ENCODE measurements around the gene UIMC1. TPM values are rescaled to one million over a fixed set of nuclear protein-coding genes. Genes with fewer than 3 reads are reported as not detected.

UIMC1 gene
- total and polyA plus RNA-seq, 7 donors = 18.0 to 96.1 (median 40.2) TPM

DNA sequence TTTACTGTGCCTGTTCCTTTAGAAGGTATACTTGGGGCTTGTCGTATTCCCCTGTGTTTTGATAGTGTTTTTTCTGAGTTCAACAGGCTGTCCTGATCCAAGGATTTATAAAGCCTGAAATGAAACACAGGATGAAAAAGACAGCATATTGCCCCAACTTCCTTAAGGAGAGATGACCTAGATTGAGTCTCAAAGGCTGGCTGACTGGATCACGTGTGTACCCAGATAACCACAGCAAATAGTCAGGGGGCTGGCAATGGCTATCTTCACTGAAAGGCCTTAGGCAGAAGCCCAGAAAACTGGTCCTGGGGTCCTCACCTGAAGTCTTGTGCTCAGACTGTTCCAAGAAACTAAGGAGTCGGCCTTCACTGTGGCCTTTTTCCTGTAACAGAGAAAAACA lies 99.8 kb downstream of the UIMC1 start:
- 88 to 92% methylated on average over 3 of the region's 3 CpGs for WGBS, 2 donors
- intact Hi-C loops (cut with DNase I) = no loop called here
- no peaks in the 10 kb centered on the region for H3K9me3 ChIP-seq
- no peaks in the 10 kb centered on the region for H3K27me3 ChIP-seq
- TF ChIP-seq EP300 (IDR thresholded peaks at IDR 0.05) (no peak), POLR2A (IDR thresholded peaks at IDR 0.05) (no peak), POLR2AphosphoS5 (IDR thresholded peaks at IDR 0.05) (no peak)
- TF ChIP-seq, protein P1, sequence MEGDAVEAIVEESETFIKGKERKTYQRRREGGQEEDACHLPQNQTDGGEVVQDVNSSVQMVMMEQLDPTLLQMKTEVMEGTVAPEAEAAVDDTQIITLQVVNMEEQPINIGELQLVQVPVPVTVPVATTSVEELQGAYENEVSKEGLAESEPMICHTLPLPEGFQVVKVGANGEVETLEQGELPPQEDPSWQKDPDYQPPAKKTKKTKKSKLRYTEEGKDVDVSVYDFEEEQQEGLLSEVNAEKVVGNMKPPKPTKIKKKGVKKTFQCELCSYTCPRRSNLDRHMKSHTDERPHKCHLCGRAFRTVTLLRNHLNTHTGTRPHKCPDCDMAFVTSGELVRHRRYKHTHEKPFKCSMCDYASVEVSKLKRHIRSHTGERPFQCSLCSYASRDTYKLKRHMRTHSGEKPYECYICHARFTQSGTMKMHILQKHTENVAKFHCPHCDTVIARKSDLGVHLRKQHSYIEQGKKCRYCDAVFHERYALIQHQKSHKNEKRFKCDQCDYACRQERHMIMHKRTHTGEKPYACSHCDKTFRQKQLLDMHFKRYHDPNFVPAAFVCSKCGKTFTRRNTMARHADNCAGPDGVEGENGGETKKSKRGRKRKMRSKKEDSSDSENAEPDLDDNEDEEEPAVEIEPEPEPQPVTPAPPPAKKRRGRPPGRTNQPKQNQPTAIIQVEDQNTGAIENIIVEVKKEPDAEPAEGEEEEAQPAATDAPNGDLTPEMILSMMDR (IDR thresholded peaks at IDR 0.05) = no peak
- peaks cover 19 to 83% (median 43%) of the 10 kb centered on the region in 4 donors for H3K36me3 ChIP-seq
- H3K27ac ChIP-seq = no peak overlapping the region
- DNase-seq = no peak
- no peak overlapping the region for H3K4me3 ChIP-seq
- no peaks in the 10 kb centered on the region for H3K4me1 ChIP-seq

DNA sequence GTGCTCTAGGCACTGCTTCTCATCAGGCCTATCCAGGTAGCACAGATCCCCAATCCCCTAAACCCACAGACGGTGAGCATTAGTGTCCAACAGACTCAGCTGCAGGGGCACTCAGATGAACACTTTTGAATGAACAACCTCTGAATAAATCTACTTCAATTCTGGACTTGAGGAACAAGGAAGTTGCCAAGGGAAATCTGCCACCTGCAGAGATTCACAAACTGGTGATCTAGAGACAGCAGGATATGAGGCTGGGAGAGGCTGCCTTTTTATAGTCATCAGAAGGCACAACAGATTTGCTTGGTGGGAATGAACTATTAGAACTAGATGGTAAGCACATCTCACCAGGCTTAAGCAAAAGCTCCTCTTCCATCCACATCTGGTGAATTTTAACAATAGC lies 100.5 kb downstream of the UIMC1 start:
- Histone ChIP-seq H3K4me1 (no peaks in the 10 kb centered on the region), H3K27me3 (no peaks in the 10 kb centered on the region), H3K27ac (no peak overlapping the region), H3K4me3 (no peak overlapping the region), H3K9me3 (no peaks in the 10 kb centered on the region), H3K36me3 (peaks cover 19 to 82% (median 43%) of the 10 kb centered on the region in 4 donors)
- WGBS, 2 donors = 88 to 95% methylated on average over 1 of the region's 1 CpG
- no peak for DNase-seq
- intact Hi-C loops (cut with DNase I) = no loop called here
- TF ChIP-seq, protein P1 (IDR thresholded peaks at IDR 0.05) = no peak
- TF ChIP-seq POLR2AphosphoS5 (IDR thresholded peaks at IDR 0.05) = no peak
- TF ChIP-seq POLR2A (IDR thresholded peaks at IDR 0.05) = no peak
- no peak for TF ChIP-seq EP300 (IDR thresholded peaks at IDR 0.05)

DNA sequence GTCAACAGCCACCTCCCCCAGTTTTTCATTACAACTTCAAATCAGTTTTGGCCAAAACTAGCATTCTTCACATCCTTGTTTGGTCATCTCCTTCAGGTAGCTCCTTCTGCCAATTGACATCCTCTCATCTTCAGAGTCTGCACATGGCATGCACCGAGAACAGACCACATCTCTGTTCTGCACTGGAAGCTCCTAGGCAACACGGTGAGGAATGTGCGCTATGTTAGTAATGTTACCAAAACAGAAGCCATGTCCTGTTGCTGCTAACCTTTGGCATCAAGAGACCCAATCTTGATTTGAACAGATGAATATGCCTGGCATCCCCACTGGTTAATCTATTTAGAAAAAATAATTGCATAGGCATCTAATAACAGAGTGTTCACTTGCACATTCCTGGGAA lies 102.3 kb downstream of the UIMC1 start:
- WGBS, 2 donors = 93 to 97% methylated on average over 3 of the region's 3 CpGs
- H3K36me3 ChIP-seq = peaks cover 19 to 70% (median 41%) of the 10 kb centered on the region in 4 donors
- no peak overlapping the region for H3K4me3 ChIP-seq
- no peak overlapping the region for H3K27ac ChIP-seq
- H3K27me3 ChIP-seq = no peaks in the 10 kb centered on the region
- no peaks in the 10 kb centered on the region for H3K9me3 ChIP-seq
- no peaks in the 10 kb centered on the region for H3K4me1 ChIP-seq
- intact Hi-C loops (cut with DNase I) = no loop called here
- DNase-seq = no peak
- TF ChIP-seq POLR2A (IDR thresholded peaks at IDR 0.05) (no peak), POLR2AphosphoS5 (IDR thresholded peaks at IDR 0.05) (no peak), EP300 (IDR thresholded peaks at IDR 0.05) (no peak)
- TF ChIP-seq, protein P1 (IDR thresholded peaks at IDR 0.05) = no peak

DNA sequence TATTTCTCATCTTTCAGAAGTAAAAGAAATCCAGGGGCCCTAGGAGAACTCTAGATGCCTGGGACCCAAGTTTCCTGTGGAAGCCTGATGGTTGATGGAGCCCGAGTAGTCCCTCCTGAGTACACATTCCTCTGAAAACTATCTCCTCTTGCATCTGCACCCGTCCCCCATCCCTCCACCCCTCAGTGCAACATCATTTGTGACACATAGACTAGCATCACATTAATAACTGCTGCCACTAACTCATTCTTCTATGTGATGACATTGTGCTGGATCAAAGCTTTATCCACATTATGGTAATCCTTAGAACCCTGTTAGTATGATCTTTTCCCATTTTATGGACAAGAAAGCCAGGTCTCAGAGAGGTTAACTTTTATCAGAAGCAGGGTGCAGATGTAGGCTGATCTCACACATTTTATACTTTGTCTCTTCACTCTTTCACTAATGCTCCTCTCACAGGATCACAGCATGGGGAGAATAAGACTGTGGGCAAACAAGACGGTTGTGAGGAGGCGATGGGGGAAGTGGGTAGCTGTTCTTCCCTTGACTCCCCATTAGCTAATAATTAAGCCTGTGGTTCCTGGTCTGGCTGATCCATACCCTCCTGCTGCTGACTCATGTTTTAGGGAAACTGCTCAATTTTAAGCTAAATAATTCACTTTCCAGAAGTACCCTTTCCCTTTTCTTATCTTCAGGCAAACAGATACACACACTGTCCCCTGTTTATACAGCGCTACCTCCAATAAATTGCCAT lies 103.5 kb downstream of the UIMC1 start:
- peaks cover 19 to 59% (median 34%) of the 10 kb centered on the region in 4 donors for H3K36me3 ChIP-seq
- TF ChIP-seq POLR2A (IDR thresholded peaks at IDR 0.05) = no peak
- no peak for TF ChIP-seq EP300 (IDR thresholded peaks at IDR 0.05)
- TF ChIP-seq POLR2AphosphoS5 (IDR thresholded peaks at IDR 0.05) = no peak
- TF ChIP-seq, protein P1 (IDR thresholded peaks at IDR 0.05) = no peak
- no peaks in the 10 kb centered on the region for H3K9me3 ChIP-seq
- H3K27me3 ChIP-seq = no peaks in the 10 kb centered on the region
- intact Hi-C loops (cut with DNase I) = no loop called here
- no peaks in the 10 kb centered on the region for H3K4me1 ChIP-seq
- no peak overlapping the region for H3K4me3 ChIP-seq
- no peak for DNase-seq
- H3K27ac ChIP-seq = no peak overlapping the region
- 93 to 94% methylated on average over 5 of the region's 5 CpGs for WGBS, 2 donors
